ENCODE results near the gene ATXN7L3B.

ATXN7L3B gene

GRCh38 chr12:74581439-74581838 lies 43.8 kb downstream of the ATXN7L3B start:
- DNase-seq (ENCODE audit: low read depth), result no peak
- TF ChIP-seq, protein P1, sequence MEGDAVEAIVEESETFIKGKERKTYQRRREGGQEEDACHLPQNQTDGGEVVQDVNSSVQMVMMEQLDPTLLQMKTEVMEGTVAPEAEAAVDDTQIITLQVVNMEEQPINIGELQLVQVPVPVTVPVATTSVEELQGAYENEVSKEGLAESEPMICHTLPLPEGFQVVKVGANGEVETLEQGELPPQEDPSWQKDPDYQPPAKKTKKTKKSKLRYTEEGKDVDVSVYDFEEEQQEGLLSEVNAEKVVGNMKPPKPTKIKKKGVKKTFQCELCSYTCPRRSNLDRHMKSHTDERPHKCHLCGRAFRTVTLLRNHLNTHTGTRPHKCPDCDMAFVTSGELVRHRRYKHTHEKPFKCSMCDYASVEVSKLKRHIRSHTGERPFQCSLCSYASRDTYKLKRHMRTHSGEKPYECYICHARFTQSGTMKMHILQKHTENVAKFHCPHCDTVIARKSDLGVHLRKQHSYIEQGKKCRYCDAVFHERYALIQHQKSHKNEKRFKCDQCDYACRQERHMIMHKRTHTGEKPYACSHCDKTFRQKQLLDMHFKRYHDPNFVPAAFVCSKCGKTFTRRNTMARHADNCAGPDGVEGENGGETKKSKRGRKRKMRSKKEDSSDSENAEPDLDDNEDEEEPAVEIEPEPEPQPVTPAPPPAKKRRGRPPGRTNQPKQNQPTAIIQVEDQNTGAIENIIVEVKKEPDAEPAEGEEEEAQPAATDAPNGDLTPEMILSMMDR (IDR thresholded peaks at IDR 0.05; ENCODE audit: low read length, missing control alignments), result no peak
- H3K4me3 ChIP-seq (replicated peaks; ENCODE audit: low read depth, low read length), result no peak overlapping the region

- TF ChIP-seq, protein P1 (IDR thresholded peaks at IDR 0.05; ENCODE audit: low read length, missing control alignments), result no peak
- no peak overlapping the region for H3K4me3 ChIP-seq (replicated peaks; ENCODE audit: low read depth, low read length)
- no peak for DNase-seq (ENCODE audit: low read depth)
These were observed 46.9 kb downstream of the ATXN7L3B start for GRCh38 chr12:74584483-74585062.

GRCh38 chr12:74586251-74586650 lies 48.6 kb downstream of the ATXN7L3B start:
- no peak for DNase-seq (ENCODE audit: low read depth)
- H3K4me3 ChIP-seq (replicated peaks; ENCODE audit: low read depth, low read length), result no peak overlapping the region
- TF ChIP-seq, protein P1 (IDR thresholded peaks at IDR 0.05; ENCODE audit: low read length, missing control alignments), result no peak
